Stimulated activated naive CD4-positive, alpha-beta T cell treated with Interleukin-2 at 50 U/mL for 16 hours (primary cell): ENCODE results near the gene GGT7.
A peak's percentile ranks its signal among the peaks of the same experiment; 100 is the strongest.
"Not testable (repeated sequence)": the region's sequence is repeated elsewhere in the genome, so short reads cannot be mapped to it uniquely, and the experiment has no call there.

ENCODE experiments used
- DNase-seq: peaks from one replicate; lab custom pipeline; 2025; lab: John Stamatoyannopoulos, UW

GGT7 gene

GRCh38 chr20:34842143-34842542, 30.5 kb downstream of the GGT7 start:
- DNase-seq = no peak

- no peak for DNase-seq
These were observed 38.2 kb downstream of the GGT7 start for GRCh38 chr20:34834459-34834893.

DNA sequence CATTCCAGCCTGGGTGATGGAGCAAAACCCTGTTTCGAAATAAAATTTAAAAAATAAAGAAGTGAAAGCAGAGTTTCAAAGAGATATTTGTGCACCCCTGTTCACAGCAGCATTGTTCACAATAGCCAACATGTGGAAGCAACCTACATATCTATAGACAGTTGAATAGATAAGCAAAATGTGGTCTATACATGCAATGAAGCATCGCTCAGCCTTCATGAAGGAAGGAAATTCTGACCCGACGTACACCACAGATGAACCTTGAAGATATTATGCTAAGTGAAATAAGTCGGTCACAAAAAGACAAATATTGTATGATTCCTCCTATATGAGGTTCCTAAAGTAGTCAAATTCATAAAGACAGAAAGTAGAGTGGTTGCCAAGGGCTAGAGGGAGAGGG, 40.7 kb downstream of the GGT7 start:
- DNase-seq = no peak

- no peak for DNase-seq
These were observed 43.5 kb downstream of the GGT7 start for GRCh38 chr20:34829191-34829590.

DNA sequence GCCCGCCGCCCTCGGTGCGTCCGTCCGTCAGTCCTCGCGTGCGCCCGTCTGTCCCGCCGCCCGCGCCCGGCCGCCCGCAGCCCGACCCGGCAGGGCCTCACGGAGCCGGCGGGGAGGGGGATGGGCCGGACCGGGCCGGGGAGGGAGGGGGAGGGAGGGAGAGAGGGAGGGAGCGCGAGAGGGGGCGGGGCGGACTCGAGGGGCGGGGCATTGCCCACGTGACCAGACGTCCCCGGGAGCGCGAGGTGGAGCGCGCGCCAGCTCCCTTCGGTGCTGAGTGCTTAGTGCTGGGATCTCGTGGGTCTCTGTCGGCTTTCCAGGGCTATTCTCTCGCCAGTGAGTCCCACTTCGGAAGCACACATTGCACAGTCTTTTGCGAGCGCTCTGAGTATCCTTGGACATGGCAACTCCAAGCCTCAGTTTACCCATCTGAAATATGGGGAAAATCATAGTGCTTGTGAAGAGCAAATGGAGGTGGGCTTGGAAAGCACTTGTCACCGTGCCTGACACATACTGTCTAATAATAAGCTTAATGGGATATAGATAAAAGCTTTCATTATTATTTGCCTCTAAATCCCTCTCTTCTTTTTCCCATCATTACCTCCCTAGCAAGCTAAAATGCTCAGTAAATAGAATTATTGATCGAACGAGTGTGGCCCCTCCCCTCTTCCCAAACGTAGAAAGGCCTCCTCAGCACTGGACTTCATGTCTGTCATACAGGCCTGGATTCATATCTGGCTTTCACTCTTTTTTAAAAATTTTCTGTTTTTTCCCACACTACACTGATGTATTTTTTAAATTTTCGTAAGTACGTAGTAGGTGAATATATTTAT, 46.9 kb downstream of the GGT7 start, which contains the start of gene NCOA6:
TSS of gene NCOA6 (minus strand) at position 122 of the 833 bp plus-strand sequence. CDS start 43,296 bp downstream, outside the sequence.
- peak; percentile 85 for DNase-seq

DNA sequence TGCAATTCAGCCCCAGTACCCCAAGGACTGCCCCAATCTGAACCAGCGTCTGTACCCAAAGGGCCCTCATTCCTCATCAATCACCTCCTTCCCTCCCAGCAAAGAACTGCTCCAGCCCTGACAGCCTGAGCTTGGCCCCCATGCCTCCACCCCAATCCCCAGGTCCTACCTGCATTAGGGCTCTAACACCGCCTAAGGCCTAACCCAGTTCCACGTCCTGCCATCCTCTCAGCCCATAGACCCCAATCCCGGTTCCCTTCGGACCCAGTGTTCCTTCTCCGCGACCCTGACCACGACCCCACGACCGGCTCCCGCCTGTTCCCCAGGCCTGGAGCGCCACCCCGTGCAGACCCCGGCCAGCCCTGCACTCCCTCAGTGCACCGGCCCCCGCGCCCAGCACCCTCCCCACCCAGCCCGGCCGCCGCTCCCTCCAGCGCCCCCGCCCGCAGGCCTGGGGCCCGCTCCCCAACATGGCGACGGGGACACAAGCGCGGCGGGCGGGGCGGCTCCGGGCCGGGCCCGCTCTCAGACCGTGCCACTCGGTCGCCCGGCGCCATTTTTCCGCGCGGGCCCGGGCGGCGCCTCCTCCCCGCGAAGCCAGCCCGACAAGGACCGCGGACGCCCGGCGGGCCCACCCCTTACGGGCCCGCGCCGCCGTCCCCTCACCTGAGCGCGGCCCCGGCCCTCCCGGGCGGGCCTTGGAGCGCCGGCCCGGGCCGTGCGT, 47.7 kb downstream of the GGT7 start:
- DNase-seq = peak; percentile 65

DNA sequence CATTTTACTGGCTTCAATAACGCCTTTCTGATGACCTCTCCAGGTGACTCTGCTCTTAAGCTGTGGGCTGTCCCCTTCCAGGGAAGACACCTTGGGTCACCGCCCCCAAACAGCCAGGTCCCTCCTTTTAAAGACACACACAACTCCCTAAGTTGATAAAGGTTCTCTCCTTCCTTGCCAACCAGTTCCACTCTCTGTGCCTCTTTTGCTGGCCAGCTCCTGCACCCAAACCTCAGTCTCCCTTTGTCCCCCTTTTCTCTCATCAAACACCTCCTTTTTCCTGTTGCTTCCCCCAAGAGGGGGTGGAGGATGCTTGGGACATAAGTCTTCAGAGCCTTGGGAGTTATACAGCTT, 48.2 kb downstream of the GGT7 start:
- DNase-seq = peak; percentile 79

GRCh38 chr20:34824026-34824425, 48.6 kb downstream of the GGT7 start:
- no peak for DNase-seq

GRCh38 chr20:34820805-34821578, 51.7 kb downstream of the GGT7 start:
- no peak for DNase-seq

- no peak for DNase-seq
These were observed 54.9 kb downstream of the GGT7 start for GRCh38 chr20:34817801-34818200.

GRCh38 chr20:34817072-34817471, 55.6 kb downstream of the GGT7 start:
- DNase-seq = no peak

DNA sequence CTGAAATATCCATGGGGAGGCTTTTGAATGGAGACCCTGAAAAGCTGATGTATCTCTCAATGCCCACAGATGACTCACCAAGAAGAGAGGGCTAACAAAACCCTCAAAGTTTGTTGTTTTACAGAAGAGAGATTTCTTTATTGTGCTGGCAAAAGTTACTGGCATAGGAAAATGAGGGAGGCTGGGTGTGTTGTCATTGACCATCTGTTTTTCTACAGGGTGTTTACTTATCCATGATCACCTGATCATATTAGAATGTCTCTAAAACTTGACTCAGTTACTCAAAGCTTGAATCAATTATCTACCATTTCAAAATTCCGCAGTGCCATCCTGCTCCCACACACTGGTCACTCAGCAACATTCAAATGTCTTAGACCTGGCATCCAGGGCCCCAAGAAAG, 57.0 kb downstream of the GGT7 start:
- DNase-seq = no peak

- DNase-seq = no peak
These were observed 64.1 kb downstream of the GGT7 start for GRCh38 chr20:34808583-34808982.

GRCh38 chr20:34807944-34808465, 64.7 kb downstream of the GGT7 start:
- DNase-seq = not testable (repeated sequence)

- DNase-seq = no peak
These were observed 66.4 kb downstream of the GGT7 start for GRCh38 chr20:34806255-34806654.

- no peak for DNase-seq
These were observed 73.8 kb downstream of the GGT7 start for GRCh38 chr20:34798871-34799270.

DNA sequence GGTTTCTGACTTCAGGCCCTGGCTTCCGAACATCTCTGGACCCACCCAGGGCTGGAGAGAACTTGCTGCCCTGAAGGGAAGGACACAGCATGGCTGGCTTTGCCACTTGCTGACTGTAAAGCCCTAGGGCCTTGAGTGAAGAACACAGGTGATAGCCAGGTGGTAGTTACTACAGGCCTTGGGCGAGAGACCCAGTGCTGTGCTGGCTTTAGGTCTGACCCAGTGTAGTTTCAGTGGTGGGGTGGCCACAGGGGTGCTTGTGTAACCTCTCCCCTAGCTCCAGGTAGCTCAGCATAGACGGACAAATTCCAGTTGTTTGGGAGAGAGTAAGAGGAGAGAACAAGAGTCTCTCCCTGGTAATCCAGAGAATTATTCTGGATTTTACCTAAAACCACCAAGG, 74.3 kb downstream of the GGT7 start:
- DNase-seq = no peak

GRCh38 chr20:34797012-34797995, 75.4 kb downstream of the GGT7 start:
- DNase-seq = no peak
